VCaP (cell line): ENCODE data around the gene NDEL1.

Experiments used
- H3K27ac ChIP-seq: fragments of 450-650 bp; 2 replicates; pipeline ENCODE4 v1.5.1; 2017
- CTCF ChIP-seq: fragments of 450-650 bp; conservative IDR thresholded peaks from 2 replicates; pipeline ENCODE4 v1.5.1; 2017; ENCODE audit warnings: mild to moderate bottlenecking, moderate library complexity

NDEL1 gene

GRCh38 chr17:8418471-8418870, 17.2 kb upstream of the NDEL1 start:
- no peak for TF ChIP-seq CTCF
- H3K27ac ChIP-seq, result no peak overlapping the region

- H3K27ac ChIP-seq, result peak overlapping the region; percentile 40; the same call in 1 of the 2 replicates
These were observed 16.4 kb upstream of the NDEL1 start for GRCh38 chr17:8419305-8419704.

GRCh38 chr17:8420041-8420934, 15.4 kb upstream of the NDEL1 start:
- H3K27ac ChIP-seq, result peak overlapping the region; percentile 40
- no peak for TF ChIP-seq CTCF

More at GRCh38 chr17:8419305-8419704, 16.4 kb upstream of the NDEL1 start:
- no peak for TF ChIP-seq CTCF

- no peak overlapping the region for H3K27ac ChIP-seq
- no peak for TF ChIP-seq CTCF
These were observed 14.1 kb upstream of the NDEL1 start for GRCh38 chr17:8421571-8421970.

GRCh38 chr17:8426094-8426720, 9.5 kb upstream of the NDEL1 start:
- TF ChIP-seq CTCF, result no peak
- H3K27ac ChIP-seq, result no peak overlapping the region

GRCh38 chr17:8426802-8427201, 8.9 kb upstream of the NDEL1 start:
- no peak overlapping the region for H3K27ac ChIP-seq
- no peak for TF ChIP-seq CTCF

- H3K27ac ChIP-seq, result no peak overlapping the region
- TF ChIP-seq CTCF, result no peak
These were observed 4.7 kb upstream of the NDEL1 start for GRCh38 chr17:8430966-8431365.
